ENCODE data around the gene HOXD10.

GRCh38 chr2:176097820-176098365 is 18.7 kb upstream of the HOXD10 start:
- TF ChIP-seq POLR2A (IDR thresholded peaks at IDR 0.05) (no peak), CTCF (IDR thresholded peaks at IDR 0.05) (no peak)
